SJSA1 (cell line): ENCODE results near the gene TAS2R10. TPM values are rescaled to one million over a fixed set of nuclear protein-coding genes. Genes with fewer than 3 reads are reported as not detected.
"Not testable (repeated sequence)": the region's sequence is repeated elsewhere in the genome, so short reads cannot be mapped to it uniquely, and the experiment has no call there.

ENCODE experiments used
- DNase-seq, 2 experiments: peaks; one replicate each; pipeline ENCODE4 v3.0.0-alpha.2; 2015 to 2020; ENCODE audit warnings: low spot score in 2 of 2, low read depth in 1 of 2
- H3K27ac ChIP-seq: fragments of 250-450 bp; sonication (Bioruptor Pico); 2 replicates; pipeline ENCODE4 v1.5.1; 2020; ENCODE audit warnings: mild to moderate bottlenecking, moderate library complexity
- H3K27me3 ChIP-seq: fragments of 250-450 bp; sonication (Bioruptor Pico); replicated peaks from 2 replicates; pipeline ENCODE4 v1.5.1; 2020; ENCODE audit warnings: mild to moderate bottlenecking, moderate library complexity
- H3K36me3 ChIP-seq: fragments of 250-450 bp; sonication (Bioruptor Pico); 2 replicates; pipeline ENCODE4 v1.5.1; 2020; ENCODE audit warnings: mild to moderate bottlenecking
- H3K4me1 ChIP-seq: fragments of 250-450 bp; sonication (Bioruptor Pico); replicated peaks from 2 replicates; pipeline ENCODE4 v1.6.1; 2021; ENCODE audit warnings: mild to moderate bottlenecking
- H3K4me3 ChIP-seq: fragments of 250-450 bp; sonication (Bioruptor Pico); 2 replicates; pipeline ENCODE4 v1.5.1; 2020; ENCODE audit warnings: mild to moderate bottlenecking
- H3K9me3 ChIP-seq: fragments of 250-450 bp; sonication (Bioruptor Pico); replicated peaks from 2 replicates; pipeline ENCODE4 v1.5.1; 2020; ENCODE audit warnings: mild to moderate bottlenecking
- total RNA-seq: library from RNA; depleted of rRNA; stranded (reverse); fragments of >200 nt; shearing (Covaris generic); gene quantifications from 2 replicates; pipeline ENCODE4 v1.2.3, GENCODE V29; 2014; rRNA removed

Gene TAS2R10
- total RNA-seq, 1 experiment from 2014 or later, result 0.53 TPM

GRCh38 chr12:10811883-10812536, 14.1 kb downstream of the TAS2R10 start:
- H3K4me3 ChIP-seq, result no peak overlapping the region
- H3K4me1 ChIP-seq, result no peaks in the 10 kb centered on the region
- H3K36me3 ChIP-seq, result no peaks in the 10 kb centered on the region
- H3K27me3 ChIP-seq, result no peaks in the 10 kb centered on the region; the same call in 1 of the 2 replicates
- no peaks in the 10 kb centered on the region for H3K9me3 ChIP-seq
- no peak overlapping the region for H3K27ac ChIP-seq
- DNase-seq, result no peak

- H3K9me3 ChIP-seq, result no peaks in the 10 kb centered on the region
- H3K27ac ChIP-seq, result no peak within 1 kb of the TSS
- DNase-seq, result no peak
- H3K4me3 ChIP-seq, result no peak within 1 kb of the TSS
- H3K36me3 ChIP-seq, result no peaks in the 10 kb centered on the region
- no peaks in the 10 kb centered on the region; the same call in 1 of the 2 replicates for H3K27me3 ChIP-seq
- no peaks in the 10 kb centered on the region for H3K4me1 ChIP-seq
These were observed 16.1 kb downstream of the TAS2R10 start, which contains the start of gene TAS2R9 for GRCh38 chr12:10810068-10810467. Gene TAS2R9, minus strand, starts transcription at chr12:10810168. Its CDS starts 93 bp downstream, at chr12:10810075.

- no peaks in the 10 kb centered on the region for H3K9me3 ChIP-seq
- no peaks in the 10 kb centered on the region; the same call in 1 of the 2 replicates for H3K27me3 ChIP-seq
- no peak within 1 kb of the TSS for H3K27ac ChIP-seq
- DNase-seq, result no peak
- no peak within 1 kb of the TSS for H3K4me3 ChIP-seq
- no peaks in the 10 kb centered on the region for H3K36me3 ChIP-seq
- H3K4me1 ChIP-seq, result no peaks in the 10 kb centered on the region
These were observed 19.0 kb downstream of the TAS2R10 start, which contains the start of gene TAS2R8 for GRCh38 chr12:10807186-10807585. Gene TAS2R8, minus strand, starts transcription at chr12:10807286. Its CDS starts 306 bp downstream, at chr12:10806980.

- Histone ChIP-seq H3K27ac (no peak within 1 kb of the TSS), H3K4me1 (no peaks in the 10 kb centered on the region), H3K27me3 (peaks cover 8% of the 10 kb centered on the region), H3K4me3 (no peak within 1 kb of the TSS), H3K36me3 (no peaks in the 10 kb centered on the region), H3K9me3 (no peaks in the 10 kb centered on the region)
- no peak for DNase-seq
These were observed 23.6 kb downstream of the TAS2R10 start, which contains the start of gene TAS2R7 for GRCh38 chr12:10802587-10802986. Gene TAS2R7, minus strand, starts transcription at chr12:10802627. Its CDS starts 57 bp downstream, at chr12:10802570.

- no peak for DNase-seq
- H3K4me1 ChIP-seq, result no peaks in the 10 kb centered on the region
- H3K9me3 ChIP-seq, result no peaks in the 10 kb centered on the region
- H3K4me3 ChIP-seq, result no peak overlapping the region
- no peaks in the 10 kb centered on the region for H3K36me3 ChIP-seq
- H3K27me3 ChIP-seq, result peaks cover 11% of the 10 kb centered on the region
- H3K27ac ChIP-seq, result no peak overlapping the region
These were observed 24.4 kb downstream of the TAS2R10 start for GRCh38 chr12:10801741-10802140.

- 0 out of 2 replicates have a peak, but pooled peaks cover 3% of the 10 kb centered on the region for H3K27me3 ChIP-seq
- DNase-seq, result no peak
- H3K9me3 ChIP-seq, result no peaks in the 10 kb centered on the region
- no peaks in the 10 kb centered on the region for H3K4me1 ChIP-seq
- no peak overlapping the region for H3K27ac ChIP-seq
- no peak overlapping the region for H3K4me3 ChIP-seq
- no peaks in the 10 kb centered on the region for H3K36me3 ChIP-seq
These were observed 31.9 kb downstream of the TAS2R10 start for GRCh38 chr12:10794222-10794621.

- H3K36me3 ChIP-seq, H3K4me1 ChIP-seq, H3K4me3 ChIP-seq, H3K27me3 ChIP-seq, H3K27ac ChIP-seq, H3K9me3 ChIP-seq, DNase-seq: not testable (repeated sequence)
These were observed 34.4 kb downstream of the TAS2R10 start for GRCh38 chr12:10791769-10792168.

- DNase-seq, result no peak
These were observed 42.9 kb downstream of the TAS2R10 start for GRCh38 chr12:10783252-10783651.

GRCh38 chr12:10779103-10779502, 47.1 kb downstream of the TAS2R10 start:
- H3K4me3 ChIP-seq, result no peak overlapping the region
- no peaks in the 10 kb centered on the region for H3K4me1 ChIP-seq
- peaks cover 16% of the 10 kb centered on the region for H3K27me3 ChIP-seq
- no peak for DNase-seq
- H3K9me3 ChIP-seq, result no peaks in the 10 kb centered on the region
- no peaks in the 10 kb centered on the region for H3K36me3 ChIP-seq
- H3K27ac ChIP-seq, result no peak overlapping the region

More at GRCh38 chr12:10783252-10783651, 42.9 kb downstream of the TAS2R10 start:
- no peaks in the 10 kb centered on the region for H3K36me3 ChIP-seq
- no peak overlapping the region for H3K4me3 ChIP-seq
- peaks cover 13% of the 10 kb centered on the region for H3K27me3 ChIP-seq
- no peaks in the 10 kb centered on the region for H3K4me1 ChIP-seq
- no peak overlapping the region for H3K27ac ChIP-seq
- H3K9me3 ChIP-seq, result no peaks in the 10 kb centered on the region

Other genes with a start within 250 kb of the TAS2R10 start
- gene MAGOHB, start 212.7 kb downstream of the TAS2R10 start, total RNA-seq, result 51.6 and 97.2 TPM in 2 replicates
- gene STYK1, start 152.3 kb downstream of the TAS2R10 start, total RNA-seq, result 5.9 and 6.3 TPM in 2 replicates
- gene YBX3, start 103.0 kb downstream of the TAS2R10 start, total RNA-seq, result 95.2 and 104 TPM in 2 replicates
- gene TAS2R7, start 23.7 kb downstream of the TAS2R10 start, total RNA-seq, result not detected in 2 replicates
- gene TAS2R8, start 19.1 kb downstream of the TAS2R10 start, total RNA-seq, result not detected in 2 replicates
- gene TAS2R9, start 16.2 kb downstream of the TAS2R10 start, total RNA-seq, result not detected in 2 replicates
- 1.6 TPM in 1 of 2 replicates, not detected in the other for gene PRR4, start 23.1 kb upstream of the TAS2R10 start, total RNA-seq
- gene PRH1, start 57.9 kb upstream of the TAS2R10 start, total RNA-seq, result 6.9 and 9.4 TPM in 2 replicates
- gene TAS2R13, start 83.2 kb upstream of the TAS2R10 start, total RNA-seq, result 0.13 and 1.2 TPM in 2 replicates
- gene PRH2, start 102.9 kb upstream of the TAS2R10 start, total RNA-seq, result not detected in 2 replicates
- gene TAS2R14, start 112.9 kb upstream of the TAS2R10 start, total RNA-seq, result 1.3 and 2.9 TPM in 2 replicates
- 0.84 TPM in 1 of 2 replicates, not detected in the other for gene TAS2R50, start 160.6 kb upstream of the TAS2R10 start, total RNA-seq
- gene TAS2R20, start 171.9 kb upstream of the TAS2R10 start, total RNA-seq, result 1.1 TPM in 1 of 2 replicates, not detected in the other
- gene TAS2R19, start 196.3 kb upstream of the TAS2R10 start, total RNA-seq, result 0.34 and 1.9 TPM in 2 replicates
- gene TAS2R31, start 205.0 kb upstream of the TAS2R10 start, total RNA-seq, result 1.5 TPM in 1 of 2 replicates, not detected in the other
- 0.89 and 6.9 TPM in 2 replicates for gene TAS2R46, start 235.9 kb upstream of the TAS2R10 start, total RNA-seq